M059J (cell line): ENCODE data around the gene CST4. TPM values are rescaled to one million over a fixed set of nuclear protein-coding genes. Genes with fewer than 3 reads are reported as not detected.
A peak's percentile ranks its signal among the peaks of the same experiment; 100 is the strongest.
"Not testable (repeated sequence)": the region's sequence is repeated elsewhere in the genome, so short reads cannot be mapped to it uniquely, and the experiment has no call there.

Experiments
- DNase-seq: peaks from one replicate; pipeline ENCODE4 v3.0.0-alpha.2; 2012; ENCODE audit warnings: low read depth
- total RNA-seq: library from RNA; depleted of rRNA; stranded (reverse); fragments of >200 nt; shearing (Covaris generic); gene quantifications from 2 replicates; pipeline ENCODE4 v1.2.3, GENCODE V29; 2014

Gene CST4
- total RNA-seq, 1 experiment from 2014 or later = 1.1 TPM

- DNase-seq = no peak
Measured at GRCh38 chr20:23687986-23688385, 852 bp downstream of the CST4 start.

GRCh38 chr20:23686046-23686750, 2.6 kb downstream of the CST4 start:
- DNase-seq = no peak

DNA sequence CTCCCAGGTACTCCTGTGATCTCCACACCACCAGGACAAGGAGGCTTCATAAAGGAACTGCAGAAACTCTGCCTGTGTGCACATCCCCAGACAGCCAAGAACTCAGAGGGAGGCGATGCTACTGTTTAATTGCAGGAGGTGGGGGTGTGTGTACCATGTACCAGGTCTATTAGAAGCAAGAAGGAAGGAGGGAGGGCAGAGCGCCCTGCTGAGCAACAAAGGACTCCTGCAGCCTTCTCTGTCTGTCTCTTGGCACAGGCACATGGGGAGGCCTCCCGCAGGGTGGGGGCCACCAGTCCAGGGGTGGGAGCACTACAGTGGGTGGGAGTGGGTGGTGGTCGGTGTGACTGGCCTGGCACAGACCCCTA, 3.3 kb downstream of the CST4 start:
- DNase-seq = not testable (repeated sequence)

- DNase-seq = no peak
Measured at GRCh38 chr20:23684261-23684660, 4.6 kb downstream of the CST4 start.

GRCh38 chr20:23683807-23684206, 5.0 kb downstream of the CST4 start:
- no peak for DNase-seq

- DNase-seq = no peak
Measured at GRCh38 chr20:23683281-23683680, 5.6 kb downstream of the CST4 start.

DNA sequence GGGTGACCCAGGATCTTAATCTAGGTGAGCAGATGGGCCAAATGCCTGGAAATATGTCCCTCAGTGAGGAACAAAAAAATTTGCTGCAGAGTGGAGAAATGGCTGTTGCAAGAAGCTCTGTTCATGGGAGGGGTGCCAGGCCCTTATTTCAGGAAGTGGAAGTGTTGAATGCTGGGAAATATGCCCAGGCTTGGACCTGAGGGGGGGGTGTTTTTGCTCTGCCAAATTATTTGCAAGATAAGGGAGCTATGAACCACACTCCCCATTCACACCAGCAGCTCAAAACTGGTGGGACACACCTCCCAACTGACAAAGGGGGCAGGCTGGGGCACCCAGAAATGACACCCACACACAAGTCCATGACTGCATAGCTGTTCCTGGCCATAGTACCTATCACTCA, 8.7 kb downstream of the CST4 start:
- no peak for DNase-seq

DNA sequence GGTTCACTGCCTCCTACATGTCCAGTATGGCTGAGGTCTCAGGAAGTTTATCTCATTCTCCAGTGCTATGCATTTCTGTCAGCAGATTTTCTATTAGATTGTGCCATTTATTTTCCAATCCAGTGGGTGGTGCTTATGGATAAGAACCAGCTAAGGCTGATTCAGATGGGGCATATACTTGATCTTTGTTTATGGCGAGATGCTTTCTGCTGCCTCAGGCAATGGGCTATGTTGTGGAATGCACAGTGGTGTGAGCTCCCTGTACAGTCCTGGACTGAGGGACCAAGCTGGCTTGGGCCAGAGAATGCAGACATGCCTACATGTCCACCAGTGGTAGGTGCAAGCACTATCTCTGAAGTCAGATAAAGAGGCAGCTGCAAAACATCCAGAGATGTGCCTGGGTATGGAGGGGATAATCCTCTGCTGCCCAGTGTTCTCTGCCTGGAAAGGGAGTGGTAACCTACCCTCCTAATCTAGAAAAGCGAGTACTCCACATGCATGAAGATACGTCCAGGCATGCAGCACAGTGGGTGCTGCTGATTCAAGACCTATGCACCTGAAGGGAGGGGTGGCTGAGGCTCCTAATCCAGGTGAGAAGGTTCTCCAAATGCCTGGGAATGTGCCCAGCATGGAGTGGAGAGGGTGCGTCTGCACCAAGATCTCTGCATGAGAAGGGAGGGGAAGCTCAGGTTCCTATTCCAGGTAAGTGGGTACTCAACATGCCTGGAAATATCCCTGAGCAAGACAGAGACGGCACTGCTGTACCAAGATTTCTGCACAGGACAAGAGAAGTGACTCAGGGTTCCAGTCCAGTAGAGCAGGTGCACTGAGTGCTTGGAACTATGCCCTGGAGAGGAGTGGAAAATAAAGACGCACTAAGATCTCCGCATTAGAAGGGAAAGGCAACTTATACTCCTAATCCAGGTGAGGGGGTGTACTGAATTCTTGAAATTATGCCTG, 9.4 kb downstream of the CST4 start:
- DNase-seq = no peak

GRCh38 chr20:23673209-23673608, 15.6 kb downstream of the CST4 start:
- no peak for DNase-seq

GRCh38 chr20:23672158-23672557, 16.7 kb downstream of the CST4 start:
- no peak for DNase-seq

GRCh38 chr20:23671479-23671878, 17.4 kb downstream of the CST4 start:
- DNase-seq = no peak

DNA sequence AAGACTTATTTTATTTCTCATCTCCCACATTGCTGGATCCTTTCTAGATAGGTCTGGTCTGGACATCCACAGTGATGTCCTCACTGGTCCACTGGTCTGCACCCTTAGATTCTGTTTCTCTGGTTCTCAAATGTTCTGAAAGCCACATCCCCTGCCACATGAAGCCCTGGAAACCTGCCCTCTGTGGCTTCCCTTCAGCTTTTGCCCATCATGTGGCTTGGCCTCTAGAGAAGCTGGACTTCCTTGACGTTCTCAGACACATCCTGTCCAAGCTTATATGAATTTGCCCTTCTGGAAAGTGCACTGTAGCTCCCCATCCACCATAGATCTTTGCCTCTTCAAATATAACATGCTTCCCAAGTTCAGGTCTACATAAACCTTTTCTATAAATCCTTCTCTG, 18.5 kb downstream of the CST4 start:
- DNase-seq = no peak

- DNase-seq = no peak
Measured at GRCh38 chr20:23669866-23670265, 19.0 kb downstream of the CST4 start.

DNA sequence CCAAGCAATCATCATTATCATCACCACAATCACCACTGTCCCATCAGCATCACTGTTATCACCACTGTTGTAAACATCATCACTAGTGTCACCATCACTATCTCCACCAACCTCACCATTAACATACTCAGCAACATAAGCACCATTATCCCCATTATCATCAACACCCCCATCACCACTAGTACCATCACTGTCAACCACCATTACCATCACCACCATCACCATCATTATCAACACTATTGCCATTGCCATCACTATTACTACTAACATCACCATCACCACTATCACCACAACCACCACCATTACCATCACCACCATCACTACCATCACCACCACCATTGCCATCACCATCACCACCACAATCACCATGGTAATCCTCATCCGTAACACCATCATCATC, 19.5 kb downstream of the CST4 start:
- no peak for DNase-seq

DNA sequence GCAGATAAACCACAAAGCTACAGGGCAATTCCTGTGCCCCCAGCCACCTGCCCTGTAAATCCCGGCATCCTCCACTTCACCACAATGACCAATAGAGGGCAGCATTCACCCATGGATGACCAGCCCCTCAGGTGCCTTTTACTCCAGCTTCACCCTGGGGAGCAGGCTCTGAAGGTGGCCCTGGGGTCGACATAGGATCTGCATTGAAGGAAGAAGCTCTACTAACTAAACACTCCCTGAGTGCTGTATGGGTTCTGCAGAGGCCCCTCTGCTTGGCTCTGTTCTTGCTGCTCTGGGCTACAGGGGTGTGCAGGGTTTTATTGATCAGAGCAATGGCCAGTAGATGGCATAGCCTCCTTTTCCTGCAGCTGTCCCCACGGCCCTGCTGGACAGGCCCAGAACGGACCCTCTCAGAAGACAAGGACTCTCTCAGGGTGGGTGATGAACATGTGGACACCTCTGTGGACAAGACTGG, 20.3 kb downstream of the CST4 start:
- peak; percentile 68 for DNase-seq

GRCh38 chr20:23667666-23668065, 21.2 kb downstream of the CST4 start:
- no peak for DNase-seq

DNA sequence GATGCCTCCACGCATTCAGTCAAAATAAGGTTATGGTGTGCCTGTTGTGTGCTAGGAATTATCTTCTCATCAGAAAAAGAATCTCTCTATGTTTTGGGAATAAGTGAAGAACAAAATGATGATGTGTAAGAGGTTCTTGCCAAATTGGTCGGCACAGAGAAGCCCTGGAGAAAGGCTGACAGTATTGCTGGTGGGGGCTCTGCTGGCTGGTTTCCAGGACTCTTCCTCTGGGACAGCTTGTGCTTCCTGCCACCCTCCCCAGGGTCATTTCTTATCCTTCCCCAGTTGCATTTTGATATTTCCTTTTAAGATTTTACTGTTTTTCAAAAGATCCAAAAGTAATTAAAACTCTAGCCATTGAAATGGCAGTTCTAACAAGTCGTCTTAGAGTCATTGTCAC, 22.1 kb downstream of the CST4 start:
- no peak for DNase-seq

- peak; percentile 37 for DNase-seq
Measured at GRCh38 chr20:23666189-23666588, 22.6 kb downstream of the CST4 start.

DNA sequence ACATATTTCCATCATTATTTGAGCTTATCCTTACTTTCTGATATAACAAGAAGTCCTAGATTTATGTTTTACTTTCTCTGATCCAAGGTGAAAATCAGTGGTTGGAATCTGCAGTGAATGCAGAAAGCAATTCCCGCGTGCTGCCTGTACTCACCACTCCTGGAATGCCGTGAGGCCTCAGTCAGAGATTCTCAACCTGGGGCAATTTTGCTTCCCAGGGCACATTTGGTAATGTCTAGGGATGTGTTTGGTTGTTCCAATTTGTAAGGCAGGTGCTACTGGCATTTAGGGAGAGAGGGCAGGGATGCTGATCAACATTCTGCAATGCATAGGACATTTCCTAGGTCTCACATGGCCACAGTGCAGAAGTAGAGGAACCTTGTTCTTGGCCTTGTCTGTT, 23.9 kb downstream of the CST4 start:
- no peak for DNase-seq

GRCh38 chr20:23664046-23664445, 24.8 kb downstream of the CST4 start:
- DNase-seq = not testable (repeated sequence)

DNA sequence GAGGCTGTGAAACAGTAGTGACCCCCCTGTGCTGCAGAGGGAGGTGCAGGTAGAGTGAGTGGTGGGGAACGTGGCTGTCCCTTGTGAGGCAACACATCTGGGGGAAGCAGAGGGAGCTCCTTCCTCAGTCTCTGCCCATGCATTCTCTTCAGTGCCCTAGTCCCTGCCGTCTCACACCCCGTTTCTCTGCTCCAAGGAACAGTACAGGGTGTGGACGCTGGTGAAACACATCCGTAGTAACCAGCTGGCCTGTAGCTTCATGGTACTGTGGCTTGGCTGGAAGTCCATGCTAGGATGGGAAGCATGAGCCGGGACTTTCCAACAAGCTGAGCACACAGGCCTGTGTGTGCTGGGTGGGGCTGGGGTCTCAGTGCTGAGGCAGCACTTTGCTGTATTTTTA, 25.7 kb downstream of the CST4 start:
- no peak for DNase-seq

GRCh38 chr20:23662276-23662870, 26.5 kb downstream of the CST4 start:
- no peak for DNase-seq

DNA sequence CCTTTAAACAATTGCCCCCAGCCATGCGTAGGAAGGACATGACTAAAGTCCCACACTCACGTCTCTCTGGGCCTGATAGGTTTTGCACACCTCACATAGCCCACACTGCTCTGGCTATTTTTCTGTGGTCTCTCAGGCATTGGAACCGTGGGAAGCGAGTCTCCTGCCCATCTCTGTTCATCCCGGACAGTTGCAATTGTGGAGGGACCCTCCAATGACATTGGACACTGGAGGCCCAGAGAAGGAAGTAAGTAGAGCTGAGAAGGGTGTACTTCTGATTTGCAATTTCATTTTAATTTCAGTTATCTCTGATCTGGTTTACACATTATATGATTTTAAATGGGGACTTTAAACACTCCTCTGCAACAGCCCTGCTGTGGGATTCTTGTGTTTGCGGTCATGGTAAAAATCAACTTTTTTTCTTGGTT, 27.8 kb downstream of the CST4 start:
- no peak for DNase-seq
